Kasumi-1 (cell line): ENCODE results near the gene MPG.

ENCODE experiments used
- DNase-seq, 2 experiments: peaks; one replicate each; lab custom pipeline; 2025; lab: John Stamatoyannopoulos, UW

MPG gene

DNA sequence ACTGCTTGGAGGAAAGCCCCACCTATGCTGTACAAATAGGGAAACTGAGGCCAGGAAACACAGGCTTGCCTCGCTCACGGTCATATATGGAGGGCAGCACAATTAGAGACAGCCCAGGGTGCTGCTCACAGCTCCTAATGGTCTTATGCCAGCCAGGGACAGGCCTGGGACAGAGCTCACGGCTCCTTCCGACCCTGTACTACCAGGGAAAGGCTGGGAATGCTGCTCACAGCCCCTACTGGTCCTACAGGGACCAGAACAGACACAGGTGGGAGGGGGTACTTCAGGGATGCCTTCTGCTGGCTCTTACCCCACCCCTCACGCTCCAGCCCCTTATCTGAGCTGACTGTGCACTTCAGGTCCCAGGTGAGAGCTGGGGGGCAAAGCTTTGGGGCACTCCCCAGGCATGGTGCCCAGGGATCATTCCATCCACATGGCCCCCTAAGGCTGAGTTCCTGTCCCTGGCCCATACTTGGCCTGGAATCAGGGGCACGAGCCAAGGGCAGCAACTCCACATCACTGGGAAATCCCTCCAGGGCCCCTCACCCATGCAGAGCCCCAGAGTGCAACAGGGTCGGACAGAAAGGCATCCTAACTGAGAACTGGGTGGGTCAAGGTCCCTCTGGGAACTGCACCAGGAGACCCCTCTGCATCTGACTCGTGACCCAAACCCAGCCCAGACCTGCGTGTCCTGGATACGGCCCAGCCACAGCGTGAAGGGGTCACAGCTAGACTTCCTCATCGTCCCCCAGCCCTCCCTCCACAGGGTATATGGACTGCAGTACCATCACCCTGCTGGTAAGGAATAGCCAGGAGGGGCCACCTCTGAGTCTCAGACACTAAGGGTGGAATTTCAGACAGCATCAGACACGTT, 11.5 kb upstream of the MPG start:
- DNase-seq: no peak

DNA sequence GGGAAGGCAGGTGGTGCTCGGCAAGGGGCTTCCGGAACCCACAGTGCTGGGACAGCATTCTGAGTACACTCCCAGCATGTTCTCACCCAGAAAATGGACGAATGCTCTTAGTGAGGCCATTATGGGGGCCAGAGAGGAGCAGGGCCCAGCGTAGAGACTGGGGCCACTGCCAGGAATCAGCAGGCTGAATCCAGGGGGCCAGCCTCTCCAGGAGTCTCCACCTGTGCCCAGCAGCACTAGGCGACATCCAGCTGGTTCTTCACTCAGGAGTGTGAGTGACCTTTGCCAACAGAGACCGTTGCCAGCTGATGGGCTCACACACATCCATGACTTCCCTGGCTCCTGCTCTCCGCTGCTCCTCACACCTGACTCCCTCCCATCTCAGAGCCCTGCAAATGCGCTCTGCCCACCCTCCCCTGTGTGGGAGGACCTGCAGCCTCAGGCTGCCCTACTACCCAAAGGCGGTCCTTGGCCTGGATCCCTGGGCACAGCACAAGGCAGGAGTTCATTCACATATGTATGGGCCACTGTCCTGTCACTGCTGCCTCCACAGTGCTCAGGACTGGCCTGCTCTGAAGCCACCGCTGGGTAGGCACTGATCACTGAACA, 10.7 kb upstream of the MPG start:
- no peak for DNase-seq

DNA sequence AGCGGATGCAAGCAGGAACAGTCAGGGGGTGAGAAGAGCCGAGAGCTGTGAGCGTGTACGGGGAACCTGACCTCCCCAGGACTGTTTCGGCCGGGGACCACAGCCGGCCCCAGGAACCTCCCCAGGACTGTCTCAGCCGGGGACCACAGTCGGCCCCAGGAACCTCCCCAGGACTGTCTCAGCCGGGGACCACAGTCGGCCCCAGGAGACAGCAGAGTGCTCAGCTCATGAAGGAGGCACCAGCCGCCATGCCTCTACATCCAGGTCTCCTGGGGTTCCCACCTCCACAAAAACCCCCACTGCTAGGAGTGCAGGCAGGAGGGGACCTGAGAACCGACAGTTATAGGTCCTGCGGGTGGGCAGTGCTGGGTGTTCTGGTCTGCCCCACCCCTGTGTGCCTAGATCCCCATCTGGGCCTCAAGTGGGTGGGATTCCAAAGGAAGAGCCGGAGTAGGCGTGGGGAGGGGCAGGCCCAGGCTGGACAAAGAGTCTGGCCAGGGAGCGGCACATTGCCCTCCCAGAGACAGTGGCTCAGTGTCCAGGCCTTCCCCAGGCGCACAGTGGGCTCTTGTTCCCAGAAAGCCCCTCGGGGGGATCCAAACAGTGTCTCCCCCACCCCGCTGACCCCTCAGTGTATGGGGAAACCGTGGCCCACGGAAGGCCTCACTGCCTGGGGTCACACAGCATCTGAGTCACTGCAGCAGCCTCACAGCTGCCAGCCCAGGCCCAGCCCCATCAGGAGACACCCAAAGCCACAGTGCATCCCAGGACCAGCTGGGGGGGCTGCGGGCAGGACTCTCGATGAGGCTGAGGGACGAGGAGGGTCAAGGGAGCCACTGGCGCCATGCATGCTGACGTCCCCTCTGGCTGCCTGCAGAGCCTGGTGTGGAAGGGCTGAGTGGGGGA, 9.9 kb upstream of the MPG start:
- no peak for DNase-seq

- DNase-seq: no peak
Observed at GRCh38 chr16:69181-69580, 8.8 kb upstream of the MPG start.

GRCh38 chr16:71210-71539, 6.8 kb upstream of the MPG start:
- no peak for DNase-seq

GRCh38 chr16:71540-72401, 6.3 kb upstream of the MPG start:
- no peak for DNase-seq

GRCh38 chr16:72561-73548, 5.2 kb upstream of the MPG start, which contains the start of gene RHBDF1:
RHBDF1 (minus strand) TSS chr16:72631; CDS start chr16:65015, 7,616 bp downstream.
- DNase-seq: no peak

GRCh38 chr16:74051-74746, 3.8 kb upstream of the MPG start:
- DNase-seq: no peak

- no peak for DNase-seq
Observed at GRCh38 chr16:74747-75334, 3.2 kb upstream of the MPG start.

DNA sequence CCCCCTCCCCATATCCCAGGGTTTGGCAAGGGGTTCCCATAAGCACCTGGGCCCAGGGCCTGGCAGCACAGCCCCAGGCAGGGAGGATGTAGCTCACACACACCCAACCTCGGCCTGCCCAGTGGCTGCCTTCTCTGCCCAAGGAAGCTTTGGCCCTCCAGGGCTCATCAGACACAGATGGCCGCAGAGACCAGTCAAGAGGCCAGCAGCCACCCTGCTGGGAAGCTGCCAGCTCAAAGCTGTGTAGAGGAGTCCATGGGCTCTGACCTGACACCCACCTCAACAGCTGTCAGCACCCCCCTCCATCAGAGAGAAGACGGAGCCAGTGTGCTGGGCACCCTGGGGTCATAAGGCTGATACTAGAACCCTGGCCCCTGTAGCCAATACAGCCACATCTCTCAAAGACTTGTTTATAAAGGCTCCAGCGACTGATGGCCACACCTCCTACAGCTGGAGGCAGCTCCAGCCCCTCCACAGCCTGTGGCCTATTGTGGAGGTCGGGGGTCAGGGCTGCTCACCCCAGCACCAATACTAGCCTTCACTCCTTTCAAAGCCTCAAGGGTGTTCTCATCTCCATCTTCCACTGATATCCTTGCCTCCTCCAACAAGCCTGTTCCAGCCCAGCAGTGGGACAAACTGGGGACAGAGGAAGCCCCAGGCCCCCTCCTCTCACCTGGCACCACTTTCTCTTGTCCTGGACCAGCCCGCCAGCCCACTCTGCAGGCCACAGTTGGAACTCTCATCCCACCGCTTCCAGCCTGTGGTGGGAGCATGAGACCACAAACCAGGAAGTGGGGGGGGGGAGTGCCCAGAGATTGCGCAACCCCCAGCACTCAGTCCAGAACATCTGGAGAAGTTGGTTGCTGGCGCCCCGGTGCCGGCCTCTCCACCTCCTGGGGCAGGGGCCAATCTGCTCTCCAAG, 2.2 kb upstream of the MPG start:
- peak; percentile 15 to 37 for DNase-seq

DNA sequence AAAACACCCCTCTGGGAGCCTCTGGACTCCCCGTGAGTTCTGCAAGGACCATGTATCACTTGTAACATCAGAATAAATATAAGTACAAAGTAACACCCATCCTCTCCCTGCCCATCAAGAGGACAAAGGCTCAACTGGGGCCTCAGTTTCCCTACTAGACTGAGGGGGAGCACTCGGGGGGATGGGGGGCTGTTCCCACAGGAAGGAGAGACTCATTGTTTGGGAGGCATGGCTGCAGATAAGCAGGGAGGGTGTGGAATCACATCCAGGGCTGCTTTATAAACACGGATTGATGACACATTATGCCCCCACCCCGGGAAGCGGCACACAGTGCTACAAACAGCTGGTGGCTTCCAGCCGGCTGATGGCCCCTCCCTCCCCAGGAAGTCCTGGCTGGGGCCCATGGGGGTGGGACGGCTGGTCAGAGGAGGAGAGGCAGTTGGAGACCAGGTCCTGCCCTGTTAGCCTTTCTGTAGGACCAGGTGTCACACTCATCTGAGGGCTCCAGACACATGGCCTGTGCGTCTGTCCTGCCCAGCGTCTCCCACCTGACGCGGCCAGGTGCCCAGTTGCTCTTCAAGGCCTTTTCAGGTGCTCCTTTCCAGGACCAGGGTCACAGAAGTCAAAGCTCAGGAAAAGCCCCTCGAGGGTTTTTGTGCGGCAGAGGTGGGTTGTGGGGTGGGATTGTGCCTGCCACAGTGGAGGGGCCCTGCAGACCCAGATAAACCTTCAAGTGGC, 1.3 kb upstream of the MPG start:
- DNase-seq: no peak

GRCh38 chr16:77273-77806, 685 bp upstream of the MPG start:
- no peak for DNase-seq

DNA sequence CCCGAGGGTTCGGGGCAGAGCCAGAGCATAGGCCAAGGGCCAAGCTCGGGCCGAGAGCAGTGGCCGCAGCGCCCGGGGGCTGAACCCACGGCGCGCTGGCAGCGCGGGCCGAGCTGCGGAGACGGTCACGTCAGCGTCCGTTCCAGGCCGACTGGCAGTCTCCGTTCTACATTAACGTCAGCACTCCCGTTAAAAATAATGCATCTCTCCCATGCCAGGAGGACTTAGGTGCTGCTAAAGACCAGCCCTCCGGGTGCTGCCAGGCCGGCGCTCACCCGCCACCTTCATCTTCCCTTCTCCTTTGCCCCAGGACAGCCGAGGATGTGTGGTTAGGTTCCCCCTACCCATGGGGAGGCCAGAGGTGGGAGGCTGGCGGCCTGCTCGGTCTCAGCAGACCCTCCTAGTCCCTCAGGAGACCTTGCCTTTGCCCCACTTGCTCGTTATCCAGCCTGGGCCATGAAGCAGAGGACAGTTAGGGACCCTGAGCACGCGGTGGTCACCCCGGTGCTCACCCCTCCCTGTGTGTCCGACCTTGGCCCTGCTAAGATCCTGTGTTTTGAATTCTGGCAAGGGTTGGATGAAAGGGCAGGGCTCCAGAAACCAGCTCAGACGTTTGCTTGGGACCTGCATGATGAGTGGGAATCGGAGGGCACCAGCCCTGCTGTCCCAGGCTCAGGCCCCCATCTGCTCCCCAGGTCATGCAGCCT, 572 bp downstream of the MPG start:
- DNase-seq: no peak

DNA sequence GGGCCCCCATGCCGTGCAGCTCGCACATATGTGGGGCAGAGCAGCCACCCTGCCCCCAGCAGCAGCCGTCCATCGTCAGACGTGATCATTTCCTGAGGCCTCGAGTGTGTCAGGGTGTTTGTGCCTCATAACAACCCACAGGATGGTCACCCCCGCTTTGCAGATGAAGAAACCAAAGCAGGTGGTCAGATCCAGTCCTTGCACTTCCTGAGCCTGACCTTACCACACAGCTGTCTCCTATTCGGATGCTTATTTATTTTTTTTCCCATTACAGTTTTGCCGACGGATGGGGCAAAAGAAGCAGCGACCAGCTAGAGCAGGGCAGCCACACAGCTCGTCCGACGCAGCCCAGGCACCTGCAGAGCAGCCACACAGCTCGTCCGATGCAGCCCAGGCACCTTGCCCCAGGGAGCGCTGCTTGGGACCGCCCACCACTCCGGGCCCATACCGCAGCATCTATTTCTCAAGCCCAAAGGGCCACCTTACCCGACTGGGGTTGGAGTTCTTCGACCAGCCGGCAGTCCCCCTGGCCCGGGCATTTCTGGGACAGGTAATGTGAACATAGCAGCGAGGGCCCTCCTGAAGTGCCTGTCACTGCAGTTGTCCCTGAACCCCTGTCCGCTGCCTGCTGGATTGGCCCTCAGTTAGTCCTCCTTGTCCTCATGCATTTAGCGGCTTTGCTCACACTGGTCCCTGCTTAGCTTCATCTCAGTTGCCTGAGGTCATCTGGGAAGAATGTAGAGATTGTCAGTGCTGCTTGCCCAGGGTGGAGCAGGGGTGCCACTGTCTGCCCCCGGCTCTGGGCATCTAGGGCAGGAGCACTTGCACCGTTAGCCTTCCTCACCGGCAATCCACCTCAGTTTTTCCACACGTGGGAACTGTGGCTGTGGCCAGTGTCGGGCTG, 1.4 kb downstream of the MPG start:
- DNase-seq: no peak

GRCh38 chr16:83060-83603, 5.1 kb downstream of the MPG start:
- no peak for DNase-seq
